Measurements from ENCODE around the gene TBL3.

GRCh38 chr16:2028146-2028545, 56.3 kb downstream of the TBL3 start:
- TF ChIP-seq POLR2AphosphoS5 (IDR thresholded peaks at IDR 0.05; ENCODE audit: low read depth, low read length) (no peak), CTCF (IDR thresholded peaks at IDR 0.05) (no peak), TCF7L2 (IDR thresholded peaks at IDR 0.05; ENCODE audit: low read depth, low read length) (no peak)
- TF ChIP-seq, protein P1, sequence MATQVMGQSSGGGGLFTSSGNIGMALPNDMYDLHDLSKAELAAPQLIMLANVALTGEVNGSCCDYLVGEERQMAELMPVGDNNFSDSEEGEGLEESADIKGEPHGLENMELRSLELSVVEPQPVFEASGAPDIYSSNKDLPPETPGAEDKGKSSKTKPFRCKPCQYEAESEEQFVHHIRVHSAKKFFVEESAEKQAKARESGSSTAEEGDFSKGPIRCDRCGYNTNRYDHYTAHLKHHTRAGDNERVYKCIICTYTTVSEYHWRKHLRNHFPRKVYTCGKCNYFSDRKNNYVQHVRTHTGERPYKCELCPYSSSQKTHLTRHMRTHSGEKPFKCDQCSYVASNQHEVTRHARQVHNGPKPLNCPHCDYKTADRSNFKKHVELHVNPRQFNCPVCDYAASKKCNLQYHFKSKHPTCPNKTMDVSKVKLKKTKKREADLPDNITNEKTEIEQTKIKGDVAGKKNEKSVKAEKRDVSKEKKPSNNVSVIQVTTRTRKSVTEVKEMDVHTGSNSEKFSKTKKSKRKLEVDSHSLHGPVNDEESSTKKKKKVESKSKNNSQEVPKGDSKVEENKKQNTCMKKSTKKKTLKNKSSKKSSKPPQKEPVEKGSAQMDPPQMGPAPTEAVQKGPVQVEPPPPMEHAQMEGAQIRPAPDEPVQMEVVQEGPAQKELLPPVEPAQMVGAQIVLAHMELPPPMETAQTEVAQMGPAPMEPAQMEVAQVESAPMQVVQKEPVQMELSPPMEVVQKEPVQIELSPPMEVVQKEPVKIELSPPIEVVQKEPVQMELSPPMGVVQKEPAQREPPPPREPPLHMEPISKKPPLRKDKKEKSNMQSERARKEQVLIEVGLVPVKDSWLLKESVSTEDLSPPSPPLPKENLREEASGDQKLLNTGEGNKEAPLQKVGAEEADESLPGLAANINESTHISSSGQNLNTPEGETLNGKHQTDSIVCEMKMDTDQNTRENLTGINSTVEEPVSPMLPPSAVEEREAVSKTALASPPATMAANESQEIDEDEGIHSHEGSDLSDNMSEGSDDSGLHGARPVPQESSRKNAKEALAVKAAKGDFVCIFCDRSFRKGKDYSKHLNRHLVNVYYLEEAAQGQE (IDR thresholded peaks at IDR 0.05; ENCODE audit: insufficient read depth in 1 of 2, low read depth in 2 of 2, low read length in 1 of 2): no peak
